ENCODE results near the gene POU2AF2.
A peak's percentile ranks its signal among the peaks of the same experiment; 100 is the strongest.
"Not testable (repeated sequence)": the region's sequence is repeated elsewhere in the genome, so short reads cannot be mapped to it uniquely, and the experiment has no call there.

POU2AF2 gene

DNA sequence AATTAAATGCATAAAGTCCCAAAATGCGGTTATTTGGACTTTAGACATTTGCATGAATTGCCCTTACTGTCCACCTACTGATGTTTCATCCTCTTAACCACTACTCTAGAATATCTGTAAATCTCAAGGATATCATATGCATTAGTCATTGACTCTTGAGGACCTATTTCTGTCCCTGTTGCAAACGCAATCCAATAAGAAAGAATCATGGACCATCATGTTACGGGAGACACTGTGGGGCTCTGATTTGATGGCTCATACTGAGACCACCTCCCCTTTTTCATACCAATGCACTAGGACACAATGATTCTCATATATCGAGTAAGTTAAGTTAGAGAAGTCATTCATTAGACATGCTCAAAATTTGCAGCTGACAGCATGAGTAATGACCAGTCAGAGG is 14.4 kb downstream of the POU2AF2 start:
- no peak for DNase-seq (ENCODE audit: low spot score)

DNA sequence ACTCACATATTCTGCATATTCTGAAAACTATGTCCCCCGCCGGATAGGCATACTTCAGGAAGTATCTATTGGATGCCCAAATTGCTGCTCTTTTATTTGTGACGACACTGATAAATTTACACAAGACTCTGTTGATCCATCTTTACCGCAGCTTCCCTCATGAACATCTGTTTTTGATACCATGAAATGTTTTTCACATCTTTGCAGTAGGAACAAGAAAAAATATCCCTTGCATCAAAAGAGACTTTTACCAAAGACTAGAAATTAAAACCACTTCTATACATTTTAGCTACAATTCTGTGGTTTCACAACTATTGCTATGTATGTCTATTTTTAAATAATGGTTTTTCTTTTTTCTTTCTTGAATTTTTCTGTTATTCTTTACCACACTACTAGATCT is 15.3 kb downstream of the POU2AF2 start:
- DNase-seq (ENCODE audit: low spot score), result no peak

DNA sequence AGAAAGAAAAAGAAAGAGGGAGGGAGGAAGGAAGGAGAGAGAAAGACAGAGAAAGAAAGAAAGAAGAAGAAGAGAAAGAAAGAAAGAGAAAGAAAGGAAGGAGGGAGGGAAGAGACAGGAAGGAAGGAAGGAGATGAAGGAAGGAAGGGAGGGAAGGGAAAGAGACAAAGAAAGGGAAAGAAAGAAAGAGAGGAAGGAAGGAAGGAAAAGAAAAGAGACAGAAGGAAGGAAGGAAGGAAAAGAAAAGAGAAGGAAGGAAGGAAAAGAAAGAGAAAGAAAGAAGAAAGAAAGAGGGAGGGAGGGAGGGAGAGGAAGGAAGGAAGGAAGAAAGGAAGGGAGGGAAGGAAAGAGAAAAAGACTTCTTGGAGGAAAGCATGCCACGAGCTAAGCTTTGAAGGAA is 19.1 kb downstream of the POU2AF2 start:
- no peak for DNase-seq (ENCODE audit: low spot score)

DNA sequence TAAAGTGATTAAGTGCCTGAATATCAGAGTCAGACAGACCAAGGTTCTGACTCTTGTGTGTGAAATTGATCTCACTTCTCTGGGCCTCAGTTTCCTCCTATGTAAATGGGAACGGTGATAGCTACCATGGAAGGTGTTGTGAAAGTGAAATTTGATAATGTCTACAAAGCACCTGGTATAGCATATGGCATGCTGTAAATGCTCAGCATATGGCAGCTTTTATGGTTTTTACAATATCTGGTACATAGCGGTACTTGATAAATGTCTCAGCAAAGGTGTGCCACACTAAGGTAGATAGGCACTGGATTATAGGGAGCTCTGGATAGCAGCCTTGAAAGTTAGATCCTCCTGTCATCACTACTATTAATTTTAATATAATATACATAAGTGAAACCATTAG is 19.9 kb downstream of the POU2AF2 start:
- no peak for DNase-seq (ENCODE audit: low spot score)

DNA sequence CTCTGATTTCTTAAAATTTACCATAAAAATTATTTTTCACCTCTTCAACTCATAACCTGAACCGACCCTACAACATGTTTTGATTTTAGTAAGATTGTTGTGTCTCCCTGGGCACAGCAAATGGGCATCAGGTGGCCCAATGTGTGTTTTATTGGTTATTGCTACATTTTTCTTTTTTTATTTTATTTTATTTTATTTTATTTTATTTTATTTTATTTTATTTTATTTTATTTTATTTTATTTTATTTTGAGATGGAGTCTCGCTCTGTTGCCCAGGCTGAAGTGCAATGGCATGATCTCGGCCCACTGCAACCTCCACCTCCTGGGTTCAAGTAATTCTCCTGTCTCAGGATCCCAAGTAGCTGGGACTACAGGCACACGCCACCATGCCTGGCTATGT is 22.8 kb downstream of the POU2AF2 start:
- DNase-seq (ENCODE audit: low spot score), result not testable (repeated sequence)

DNA sequence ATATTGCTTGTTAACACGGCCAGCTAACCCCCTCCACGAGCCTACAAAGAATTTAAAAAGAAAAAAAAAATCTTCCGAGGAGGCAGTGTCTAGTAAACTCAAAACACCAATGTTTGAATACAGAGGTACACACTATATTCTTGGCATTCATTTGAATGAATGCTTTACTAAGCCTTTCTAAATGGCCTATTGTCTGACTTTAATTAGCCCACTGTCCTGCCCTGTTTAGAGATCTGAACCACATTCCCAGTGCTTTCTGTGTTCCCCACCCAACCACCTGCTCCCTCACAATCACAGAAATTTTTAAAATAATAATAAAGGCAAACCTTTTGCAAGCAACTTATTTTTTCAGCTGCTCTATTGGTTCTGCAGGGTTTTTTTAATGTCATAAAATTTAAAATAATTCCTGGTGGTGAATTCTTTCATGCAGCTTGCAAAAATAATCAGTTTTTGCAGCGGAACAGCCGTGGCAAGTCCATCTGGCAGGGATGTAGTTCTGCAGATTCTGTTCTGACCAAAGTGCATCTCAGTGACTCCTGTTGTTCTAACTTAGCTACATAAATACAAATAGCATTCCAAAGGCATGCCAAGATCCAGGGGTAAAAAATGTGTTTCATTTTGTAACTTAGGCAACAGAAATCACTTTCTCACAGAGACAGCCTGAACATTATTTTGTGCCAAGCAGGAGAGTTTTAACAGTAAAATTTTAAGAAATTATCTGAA is 23.8 kb downstream of the POU2AF2 start:
- DNase-seq (ENCODE audit: low spot score), result no peak

DNA sequence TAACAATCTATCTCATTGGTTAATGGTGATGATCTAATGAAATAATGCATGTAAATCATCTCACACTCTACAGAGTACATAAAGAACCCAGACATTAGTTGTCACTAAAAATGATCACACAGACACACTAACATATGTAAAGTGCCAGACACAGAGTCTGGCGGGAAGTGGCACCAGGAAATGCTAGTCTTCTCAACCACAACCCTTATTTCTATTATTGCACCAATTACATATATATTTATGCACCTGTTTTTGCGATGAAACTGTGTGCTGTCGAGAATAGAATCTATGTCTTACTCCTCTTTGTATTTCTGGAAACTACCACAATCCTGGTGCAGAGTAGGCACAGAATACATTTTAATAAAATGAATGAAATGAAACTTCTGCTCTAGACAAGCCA is 26.9 kb downstream of the POU2AF2 start:
- DNase-seq (ENCODE audit: low spot score), result no peak

DNA sequence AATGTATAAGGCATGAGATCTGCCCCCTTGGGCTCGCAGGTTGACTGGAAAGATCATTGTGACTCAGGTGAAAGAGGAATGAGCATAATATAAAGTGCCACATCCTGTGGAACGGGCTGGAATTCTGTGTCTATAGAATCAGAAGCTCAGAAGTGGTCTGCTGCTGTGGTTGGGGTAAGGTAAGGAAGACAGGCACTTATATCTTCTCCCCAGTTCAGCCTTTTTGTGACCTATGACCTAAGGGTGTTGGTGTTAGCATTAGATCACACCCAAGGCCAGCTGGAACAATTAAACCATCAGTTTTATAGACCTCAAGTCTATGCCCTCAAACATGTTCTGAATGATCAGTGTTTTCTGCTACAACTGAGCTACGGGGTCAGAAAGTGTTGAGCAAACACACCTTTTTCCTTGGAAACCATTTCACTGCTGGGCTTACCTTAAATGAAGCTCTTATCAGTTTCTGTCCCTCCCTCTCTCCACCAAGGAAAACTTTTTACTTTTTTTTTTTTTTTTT is 37.1 kb downstream of the POU2AF2 start:
- no peak for DNase-seq (ENCODE audit: low spot score)

DNA sequence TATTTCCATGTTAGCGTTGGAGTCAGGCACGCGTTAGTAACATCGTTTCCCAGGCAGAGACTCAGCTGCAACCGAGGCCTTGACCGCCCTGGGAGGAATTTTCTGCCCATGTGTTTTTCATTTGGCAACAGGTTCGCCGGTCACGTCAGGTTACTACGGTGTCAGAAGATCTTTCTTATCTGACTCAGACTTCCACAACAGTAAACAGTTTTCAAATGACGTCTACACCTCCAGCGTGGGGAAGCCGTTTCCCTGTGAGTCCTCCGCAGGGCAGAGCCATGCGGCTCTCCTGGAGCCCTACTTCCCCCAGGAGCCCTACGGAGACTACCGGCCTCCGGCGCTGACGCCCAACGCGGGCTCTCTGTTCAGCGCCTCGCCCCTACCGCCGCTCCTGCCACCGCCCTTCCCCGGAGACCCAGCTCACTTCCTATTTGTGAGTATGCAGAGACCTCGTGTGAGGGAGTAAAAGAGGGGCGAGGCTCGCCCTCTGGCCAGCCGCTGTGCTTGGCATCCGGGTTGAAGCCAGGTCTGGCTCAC is 38.5 kb downstream of the POU2AF2 start:
- peak; percentile 17 for DNase-seq (ENCODE audit: low spot score)

DNA sequence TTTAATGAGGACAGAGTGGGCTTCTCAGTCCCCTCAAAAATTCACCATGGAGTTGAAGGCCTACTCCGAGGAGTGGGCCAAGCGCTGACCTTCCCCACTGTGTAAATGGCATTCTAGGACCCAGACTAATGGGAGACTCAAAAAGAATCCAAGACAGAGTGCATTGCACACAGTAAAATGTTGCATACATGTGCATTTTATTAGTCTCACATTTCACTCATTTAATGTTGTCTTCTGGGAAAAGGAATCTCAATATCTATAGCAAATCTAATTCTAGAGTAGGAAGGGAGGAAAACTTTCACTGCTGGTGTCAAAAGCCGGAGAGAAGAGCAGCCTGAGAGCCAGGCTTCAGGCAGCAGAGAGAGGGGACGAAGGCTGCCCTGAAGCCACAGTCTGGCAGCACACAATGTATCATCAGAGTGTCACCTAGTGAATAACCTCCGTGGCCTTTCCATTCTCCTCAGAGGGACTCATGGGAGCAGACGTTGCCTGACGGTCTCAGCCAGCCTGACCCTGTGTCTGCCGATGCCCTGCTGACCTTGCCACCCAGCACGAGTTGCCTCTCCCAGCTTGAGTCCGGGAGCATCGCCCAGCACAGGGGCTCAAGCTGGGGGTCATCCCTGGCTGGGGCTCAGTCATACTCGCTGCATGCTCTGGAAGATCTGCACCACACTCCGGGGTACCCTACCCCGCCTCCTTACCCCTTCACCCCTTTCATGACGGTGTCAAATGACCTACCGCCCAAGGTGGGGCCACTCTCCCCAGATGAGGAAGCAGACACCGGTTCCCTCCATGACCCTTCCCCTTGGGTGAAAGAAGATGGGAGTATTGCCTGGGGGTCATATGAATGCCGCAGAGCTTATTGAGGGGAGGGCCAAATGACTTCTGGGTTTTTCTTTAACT is 39.9 kb downstream of the POU2AF2 start:
- no peak for DNase-seq (ENCODE audit: low spot score)

DNA sequence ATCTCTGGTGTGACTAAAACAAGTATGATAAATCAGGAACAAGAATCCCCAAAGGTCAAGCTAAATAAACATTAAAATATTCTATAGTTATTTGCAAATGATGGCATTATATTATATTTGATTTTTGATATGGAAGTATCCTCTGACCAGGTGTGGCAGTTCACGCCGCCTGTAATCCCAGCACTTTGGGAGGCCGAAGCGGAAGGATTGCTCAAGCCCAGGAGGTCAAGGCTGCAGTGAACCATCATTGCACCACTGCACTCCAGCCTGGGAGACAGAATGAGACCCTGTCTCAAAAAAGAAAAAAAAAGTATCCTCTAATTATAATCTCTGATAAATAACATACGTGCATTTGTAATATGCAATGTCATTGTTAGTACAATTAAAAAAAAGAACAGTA is 46.2 kb downstream of the POU2AF2 start:
- no peak for DNase-seq (ENCODE audit: low spot score)

DNA sequence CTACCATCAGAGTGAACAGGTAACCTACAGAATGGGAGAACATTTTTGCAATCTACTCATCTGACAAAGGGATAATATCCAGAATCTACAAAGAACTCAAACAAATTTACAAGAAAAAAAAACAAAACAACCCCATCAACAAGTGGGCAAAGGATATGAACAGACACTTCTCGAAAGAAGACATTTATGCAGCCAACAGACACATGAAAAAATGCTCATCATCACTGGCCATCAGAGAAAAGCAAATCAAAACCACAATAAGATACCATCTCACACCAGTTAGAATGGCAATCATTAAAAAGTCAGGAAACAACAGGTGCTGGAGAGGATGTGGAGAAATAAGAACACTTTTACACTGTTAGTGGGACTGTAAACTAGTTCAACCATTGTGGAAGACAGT is 46.9 kb downstream of the POU2AF2 start:
- not testable (repeated sequence) for DNase-seq (ENCODE audit: low spot score)

DNA sequence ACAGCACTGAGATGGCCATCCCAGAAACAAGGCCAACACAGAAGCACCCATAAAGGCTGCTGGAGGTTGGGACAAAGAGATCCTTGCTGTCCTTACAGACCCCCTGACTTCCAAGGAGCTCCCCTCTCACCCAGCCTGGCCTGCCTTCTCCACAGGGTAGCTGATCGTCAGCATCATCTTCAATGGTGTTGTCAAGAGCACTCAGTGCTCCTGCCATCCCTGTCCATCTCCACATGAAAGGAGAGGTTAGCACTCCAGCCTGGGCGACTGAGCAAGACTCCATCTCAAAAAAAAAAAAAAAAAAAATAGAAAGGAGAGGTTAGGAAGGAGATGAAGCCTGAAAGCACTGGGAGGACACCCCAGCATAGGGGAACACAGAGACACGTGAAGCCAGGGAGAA is 50.7 kb downstream of the POU2AF2 start:
- DNase-seq (ENCODE audit: low spot score), result no peak

DNA sequence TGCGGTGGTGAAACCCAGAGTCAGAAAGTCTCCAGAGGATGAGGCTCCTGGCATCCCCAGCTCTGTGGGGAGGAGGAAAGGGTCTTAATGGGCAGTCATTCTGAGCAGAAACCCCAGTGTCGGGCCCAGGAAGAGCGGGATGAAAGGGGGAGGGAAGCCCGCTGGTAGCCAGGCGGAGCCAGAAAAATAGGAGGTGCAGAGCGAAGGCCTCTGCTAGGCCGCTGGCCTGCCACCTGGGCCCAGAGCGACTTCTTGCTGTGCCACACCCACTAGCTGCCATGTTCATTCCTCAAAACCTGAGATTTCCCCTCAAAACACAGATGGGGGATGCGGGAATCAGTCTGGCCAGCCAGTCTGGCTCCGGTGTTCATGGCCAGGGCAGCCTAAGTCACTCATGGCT is 52.2 kb downstream of the POU2AF2 start:
- DNase-seq (ENCODE audit: low spot score), result no peak

DNA sequence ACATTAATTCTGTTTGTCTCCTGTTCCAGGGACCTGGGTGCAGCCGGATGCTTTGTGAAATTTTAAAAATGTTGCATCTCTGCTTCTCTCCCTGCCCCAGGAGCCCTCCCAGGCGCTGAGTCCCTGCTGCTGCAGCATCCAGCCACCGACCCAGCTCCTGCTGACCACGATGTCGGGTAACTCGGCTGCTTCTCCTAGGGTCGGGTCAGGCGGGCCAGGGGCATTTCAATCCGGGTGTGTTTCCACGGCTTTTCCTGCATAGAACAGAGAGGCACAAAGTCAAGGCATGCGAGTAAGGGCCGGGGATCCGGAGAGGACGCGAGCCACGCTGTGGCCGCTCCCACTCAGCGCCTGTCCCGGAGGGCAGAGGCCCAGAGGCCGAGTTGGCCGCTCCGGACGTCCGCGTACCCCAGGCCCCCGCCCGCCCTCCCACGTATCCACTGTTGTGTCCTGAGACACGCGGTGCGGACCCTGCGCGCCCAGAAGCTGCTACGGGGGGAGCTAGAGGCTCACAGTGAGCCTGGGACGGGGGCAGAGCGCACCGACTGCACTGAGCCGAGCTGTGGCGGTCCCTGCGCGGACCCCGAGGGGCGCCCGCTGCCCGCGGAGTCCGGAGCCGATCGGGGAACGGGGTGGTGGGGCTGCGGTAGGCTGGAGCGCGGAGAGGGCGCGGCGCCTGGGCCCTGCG is 53.0 kb downstream of the POU2AF2 start, which contains the start of gene POU2AF3:
Gene POU2AF3 (plus strand): TSS at position 134 of the 688 bp plus-strand sequence. CDS start 36 bp downstream, at position 170.
- no peak for DNase-seq (ENCODE audit: low spot score)

DNA sequence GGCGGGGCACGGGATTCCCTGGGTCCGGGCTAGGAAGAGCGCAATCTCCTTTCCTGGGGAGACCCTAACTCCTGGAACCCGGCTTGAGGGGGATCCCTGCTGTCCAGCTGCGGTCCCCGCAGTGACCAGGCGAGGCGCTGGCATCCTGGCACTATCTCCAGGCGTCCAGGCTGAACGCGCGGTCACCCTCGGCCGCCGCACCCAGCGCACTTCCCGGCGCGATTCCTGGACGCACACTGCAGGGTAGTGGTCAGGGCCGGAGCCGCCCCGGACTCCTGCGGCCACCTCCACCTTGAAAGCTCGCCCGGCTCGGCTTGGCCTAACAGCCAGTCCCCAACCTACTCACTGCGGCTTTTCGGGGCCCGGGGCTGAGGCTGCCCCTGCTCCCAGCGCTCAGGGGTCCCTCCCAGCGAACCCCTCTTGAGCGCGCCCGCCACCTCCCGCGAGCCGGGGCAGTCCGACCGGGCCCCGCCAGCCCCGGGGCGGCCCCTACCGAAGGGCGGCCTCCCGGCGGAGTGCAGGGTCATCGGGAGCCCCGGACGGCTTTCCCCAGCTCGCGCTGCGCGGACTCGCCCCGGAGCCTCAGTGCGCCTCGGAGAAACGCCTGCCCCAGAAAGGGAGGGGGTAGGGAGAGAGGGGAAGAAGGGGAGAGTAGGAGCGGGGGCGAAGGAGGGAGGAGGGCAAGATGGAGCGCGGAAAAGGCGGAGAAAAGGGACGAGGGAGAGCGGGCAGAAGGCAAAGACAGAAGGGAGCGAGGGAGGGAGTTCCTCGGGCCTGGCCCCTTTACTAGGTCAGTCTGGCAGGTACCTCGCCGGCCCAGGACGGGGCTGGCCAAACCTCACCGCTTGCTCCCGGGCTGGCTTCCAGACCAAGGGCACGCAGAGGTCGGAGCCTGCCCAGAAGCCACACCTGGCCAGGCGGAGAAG is 53.8 kb downstream of the POU2AF2 start:
- peak; percentile 61 for DNase-seq (ENCODE audit: low spot score)

DNA sequence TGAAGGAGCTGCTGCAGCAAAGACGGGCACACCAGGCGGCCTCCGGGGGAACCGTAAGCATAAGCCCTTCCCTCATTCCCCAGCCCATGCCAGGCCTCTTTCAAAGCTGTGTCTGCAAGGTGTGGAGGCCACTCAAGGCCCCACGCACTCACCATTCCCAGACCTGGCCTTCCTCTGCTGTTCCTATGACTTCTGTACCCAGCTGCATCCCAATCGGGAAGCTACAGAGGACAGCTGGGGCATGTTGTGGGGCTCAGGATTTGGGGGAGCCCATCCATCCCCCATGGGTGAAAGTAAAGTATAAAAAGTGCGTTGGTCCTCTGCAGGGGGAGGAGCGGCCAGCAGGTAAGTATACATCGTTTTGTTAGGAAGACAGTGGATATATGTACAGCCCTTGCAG is 55.0 kb downstream of the POU2AF2 start:
- no peak for DNase-seq (ENCODE audit: low spot score)

DNA sequence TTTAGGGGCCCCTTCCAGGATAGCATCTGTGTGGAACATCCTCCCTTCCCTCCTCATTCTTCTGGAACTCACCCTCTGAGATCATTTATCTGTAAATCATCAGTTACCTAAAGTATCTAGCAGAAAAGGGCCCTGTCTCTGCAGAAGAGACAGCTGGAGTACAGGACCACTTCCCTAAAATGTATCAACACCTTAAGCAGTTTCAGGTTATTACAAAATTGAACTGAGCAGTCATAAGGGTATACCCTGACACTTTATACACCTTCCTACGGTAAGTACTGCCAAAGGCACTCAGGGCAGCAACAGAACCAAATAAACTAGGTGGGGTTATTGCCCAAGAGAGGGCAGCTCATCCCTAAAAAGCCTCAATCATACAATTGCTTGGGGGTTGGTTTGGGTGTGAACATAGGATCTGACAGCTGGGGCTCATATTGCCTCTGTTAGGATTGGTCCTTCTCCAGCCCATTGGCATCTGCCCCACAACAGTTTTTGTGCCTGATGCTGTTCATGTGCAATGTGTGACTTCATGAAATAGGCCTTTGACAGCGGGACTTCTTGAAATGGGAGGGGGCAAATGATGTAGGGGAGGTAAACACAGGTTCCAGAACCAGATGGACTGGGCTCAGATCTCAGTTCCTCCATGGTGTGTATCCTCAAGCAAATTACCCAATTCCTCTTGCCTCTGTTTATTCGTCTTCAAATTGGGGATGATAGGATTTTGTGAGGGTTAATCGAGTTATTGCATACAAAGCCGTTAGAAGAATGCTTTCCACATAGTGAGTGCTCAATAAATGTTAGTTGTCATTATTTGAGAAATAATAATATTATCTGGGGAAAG is 55.7 kb downstream of the POU2AF2 start:
- no peak for DNase-seq (ENCODE audit: low spot score)

DNA sequence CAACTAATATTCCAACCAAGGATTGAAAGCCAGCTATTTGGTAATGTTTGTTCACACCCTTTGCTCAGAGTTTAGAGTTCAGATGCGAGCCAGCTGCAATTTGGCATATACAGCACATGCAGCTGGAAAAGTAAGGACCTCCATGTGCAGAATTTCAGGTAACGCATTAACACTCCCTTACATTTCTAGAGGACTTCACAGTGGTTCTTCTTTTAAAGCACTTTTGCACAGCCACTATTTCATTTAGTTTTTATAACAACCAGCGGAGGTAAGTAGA is 56.3 kb downstream of the POU2AF2 start:
- no peak for DNase-seq (ENCODE audit: low spot score)

DNA sequence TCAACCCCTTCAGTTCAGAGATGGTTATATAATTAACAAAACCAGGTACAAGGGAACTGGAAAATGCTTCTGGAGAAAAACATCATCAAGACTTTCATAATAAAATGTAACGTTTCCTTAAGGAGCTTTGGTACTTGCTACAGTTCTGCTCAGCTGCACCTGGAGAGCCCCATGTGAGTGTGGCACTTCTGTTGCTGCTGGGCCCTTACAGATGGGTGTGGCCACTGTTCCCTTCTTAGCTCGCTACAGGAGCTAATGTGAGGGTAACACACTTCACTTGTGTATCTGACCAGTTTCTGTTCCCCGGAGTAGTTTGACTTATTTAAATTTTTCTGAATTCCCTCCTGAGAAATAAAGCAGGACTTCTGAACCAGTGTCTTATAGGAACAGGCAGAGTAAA is 56.8 kb downstream of the POU2AF2 start:
- no peak for DNase-seq (ENCODE audit: low spot score)
